BE2C (cell line): ENCODE results near the gene TESPA1.

ENCODE experiments used
- DNase-seq: peaks from one replicate; pipeline ENCODE4 v3.0.0-alpha.2; 2020
- H3K27me3 ChIP-seq: fragments of 250-450 bp; sonication (Bioruptor Pico); 2 replicates; pipeline ENCODE4 v1.5.1; 2020; ENCODE audit warnings: mild to moderate bottlenecking
- H3K36me3 ChIP-seq: fragments of 250-450 bp; sonication (Bioruptor Pico); 2 replicates; pipeline ENCODE4 v1.5.1; 2020; ENCODE audit warnings: mild to moderate bottlenecking
- H3K4me1 ChIP-seq: fragments of 250-450 bp; sonication (Bioruptor Pico); 2 replicates; pipeline ENCODE4 v1.5.1; 2020
- H3K4me3 ChIP-seq: 2 replicates; pipeline ENCODE4 v1.5.1; 2011; ENCODE audit warnings: low read depth, low read length
- H3K9me3 ChIP-seq: fragments of 250-450 bp; sonication (Bioruptor Pico); 2 replicates; pipeline ENCODE4 v1.5.1; 2020
- TF ChIP-seq, protein P1 (sequence below): IDR thresholded peaks from 2 replicates; pipeline ENCODE4 v1.5.1; 2012; ENCODE audit warnings: mild to moderate bottlenecking, low read depth, low read length

Gene TESPA1

DNA sequence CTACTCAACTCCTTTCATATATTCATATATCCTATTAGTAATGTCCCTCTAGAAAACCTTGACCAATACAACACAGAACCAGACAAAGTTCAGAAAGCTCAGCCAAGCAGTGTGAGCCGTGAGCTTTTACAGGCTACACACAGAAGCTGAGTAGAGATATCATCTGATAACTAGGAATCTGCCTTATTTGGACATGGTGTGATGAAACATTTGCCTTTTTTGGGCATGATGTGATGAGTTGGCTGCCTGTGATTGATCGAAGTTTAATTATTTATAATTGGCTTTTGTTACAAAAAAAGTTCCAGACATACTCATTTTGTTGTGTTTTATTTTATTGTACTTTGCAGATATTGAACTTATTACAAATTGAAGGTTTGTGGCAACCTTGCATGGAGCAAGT, 46.6 kb downstream of the TESPA1 start:
- no peak overlapping the region for H3K4me3 ChIP-seq
- peaks cover 16% of the 10 kb centered on the region for H3K27me3 ChIP-seq
- TF ChIP-seq, protein P1, sequence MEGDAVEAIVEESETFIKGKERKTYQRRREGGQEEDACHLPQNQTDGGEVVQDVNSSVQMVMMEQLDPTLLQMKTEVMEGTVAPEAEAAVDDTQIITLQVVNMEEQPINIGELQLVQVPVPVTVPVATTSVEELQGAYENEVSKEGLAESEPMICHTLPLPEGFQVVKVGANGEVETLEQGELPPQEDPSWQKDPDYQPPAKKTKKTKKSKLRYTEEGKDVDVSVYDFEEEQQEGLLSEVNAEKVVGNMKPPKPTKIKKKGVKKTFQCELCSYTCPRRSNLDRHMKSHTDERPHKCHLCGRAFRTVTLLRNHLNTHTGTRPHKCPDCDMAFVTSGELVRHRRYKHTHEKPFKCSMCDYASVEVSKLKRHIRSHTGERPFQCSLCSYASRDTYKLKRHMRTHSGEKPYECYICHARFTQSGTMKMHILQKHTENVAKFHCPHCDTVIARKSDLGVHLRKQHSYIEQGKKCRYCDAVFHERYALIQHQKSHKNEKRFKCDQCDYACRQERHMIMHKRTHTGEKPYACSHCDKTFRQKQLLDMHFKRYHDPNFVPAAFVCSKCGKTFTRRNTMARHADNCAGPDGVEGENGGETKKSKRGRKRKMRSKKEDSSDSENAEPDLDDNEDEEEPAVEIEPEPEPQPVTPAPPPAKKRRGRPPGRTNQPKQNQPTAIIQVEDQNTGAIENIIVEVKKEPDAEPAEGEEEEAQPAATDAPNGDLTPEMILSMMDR: no peak
- no peaks in the 10 kb centered on the region for H3K9me3 ChIP-seq
- no peaks in the 10 kb centered on the region for H3K4me1 ChIP-seq
- no peaks in the 10 kb centered on the region for H3K36me3 ChIP-seq
- DNase-seq: no peak

DNA sequence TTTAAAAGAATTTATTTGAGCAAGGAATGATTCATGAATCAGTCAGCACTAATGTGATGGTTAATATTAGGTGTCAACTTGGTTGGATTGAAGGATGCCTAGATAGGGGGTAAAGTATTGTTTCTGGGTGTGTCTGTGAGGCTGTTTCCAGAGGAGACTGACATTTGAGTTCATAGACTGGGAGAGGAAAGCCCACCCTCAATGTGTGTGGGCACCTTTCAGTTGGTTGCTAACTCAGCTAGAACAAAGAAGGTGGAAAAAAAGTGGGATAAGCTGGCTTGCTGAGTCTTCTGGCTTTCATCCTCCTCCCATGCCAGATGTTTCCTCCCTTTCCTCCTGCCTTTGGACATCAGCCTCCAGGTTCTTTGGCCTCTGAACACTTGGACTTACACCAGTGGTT, 47.2 kb downstream of the TESPA1 start:
- Histone ChIP-seq H3K36me3 (no peaks in the 10 kb centered on the region), H3K9me3 (no peaks in the 10 kb centered on the region), H3K4me1 (no peaks in the 10 kb centered on the region), H3K27me3 (peaks cover 16% of the 10 kb centered on the region), H3K4me3 (no peak overlapping the region)
- TF ChIP-seq, protein P1: no peak
- no peak for DNase-seq

DNA sequence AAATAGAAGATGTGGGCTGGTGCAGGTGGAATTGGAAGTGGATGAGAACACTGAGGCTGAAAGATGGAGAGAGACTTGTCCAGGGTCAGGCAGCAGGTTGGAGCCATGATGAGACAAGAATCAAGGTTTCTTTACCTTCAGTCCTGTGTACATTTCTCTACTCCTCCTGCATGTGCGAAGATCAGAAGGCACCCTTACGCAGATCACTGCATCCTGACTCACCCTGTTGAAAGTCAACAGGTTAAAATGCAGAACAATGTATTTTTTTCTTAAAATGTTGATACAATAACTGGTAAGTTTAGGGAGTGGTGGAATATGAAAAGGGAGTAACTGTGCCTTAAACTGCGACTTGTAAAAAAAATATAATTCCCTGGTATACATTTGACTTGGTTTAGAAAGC, 47.8 kb downstream of the TESPA1 start:
- no peak overlapping the region for H3K4me3 ChIP-seq
- no peaks in the 10 kb centered on the region for H3K4me1 ChIP-seq
- no peaks in the 10 kb centered on the region for H3K36me3 ChIP-seq
- no peak for DNase-seq
- no peaks in the 10 kb centered on the region for H3K9me3 ChIP-seq
- H3K27me3 ChIP-seq: peaks cover 14% of the 10 kb centered on the region
- TF ChIP-seq, protein P1: no peak

DNA sequence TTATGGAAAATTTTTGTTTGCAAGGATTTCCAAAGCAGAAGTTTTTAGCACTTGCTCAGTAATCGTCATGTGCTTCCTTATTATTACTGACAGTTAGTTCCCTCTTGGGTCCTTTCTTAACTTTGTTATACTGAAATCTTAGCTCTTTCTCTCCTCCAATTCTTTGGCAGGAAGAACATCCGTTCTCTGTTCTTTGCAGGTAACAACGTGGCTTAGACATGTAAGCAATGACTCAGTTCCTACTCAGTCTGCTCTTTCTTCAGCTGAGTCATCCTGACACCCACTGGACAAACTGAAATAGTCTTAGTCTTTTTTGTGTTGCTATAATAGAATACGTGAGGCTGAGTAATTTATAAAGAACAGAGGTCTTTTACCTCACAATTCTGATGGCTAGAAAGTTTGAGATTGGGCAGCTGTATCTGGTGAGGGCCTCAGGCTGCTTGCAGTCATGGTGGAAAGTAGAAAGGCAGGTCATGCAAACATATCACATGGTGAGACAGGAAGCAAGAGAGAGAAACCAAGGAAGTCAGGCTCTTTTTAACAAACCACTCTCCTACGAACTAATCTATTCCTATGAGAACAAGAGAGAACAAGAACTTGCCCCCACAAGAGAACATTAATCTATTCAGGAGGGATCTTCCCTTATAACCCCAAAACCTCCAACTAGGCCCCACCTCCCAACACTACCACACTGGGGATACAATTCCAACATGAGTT, 49.2 kb downstream of the TESPA1 start:
- Histone ChIP-seq H3K36me3 (no peaks in the 10 kb centered on the region), H3K4me1 (no peaks in the 10 kb centered on the region), H3K4me3 (no peak overlapping the region), H3K27me3 (peaks cover 13% of the 10 kb centered on the region; the same call in 1 of the 2 replicates), H3K9me3 (no peaks in the 10 kb centered on the region)
- TF ChIP-seq, protein P1: no peak
- no peak for DNase-seq

DNA sequence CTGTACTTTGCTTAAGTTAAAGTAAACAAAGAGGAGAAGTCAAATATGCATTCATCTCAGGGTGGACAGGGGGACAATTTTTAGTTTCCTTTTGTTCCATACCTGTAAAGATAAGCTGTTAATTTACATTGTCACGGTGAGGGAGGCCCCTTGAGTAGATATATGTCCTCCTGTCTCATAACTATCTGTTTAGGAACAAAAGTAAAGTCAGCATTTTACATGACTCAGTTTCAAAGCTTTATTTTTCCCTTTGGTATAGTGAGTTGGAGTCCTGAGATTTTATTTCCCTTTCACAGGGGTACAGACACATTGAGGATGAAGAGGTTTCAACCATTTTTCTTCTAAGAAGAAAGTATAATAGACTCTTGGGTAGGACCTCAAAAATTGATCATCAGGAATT, 50.1 kb downstream of the TESPA1 start:
- Histone ChIP-seq H3K4me1 (no peaks in the 10 kb centered on the region), H3K27me3 (peaks cover 10% of the 10 kb centered on the region; the same call in 1 of the 2 replicates), H3K4me3 (no peak overlapping the region), H3K9me3 (no peaks in the 10 kb centered on the region), H3K36me3 (no peaks in the 10 kb centered on the region)
- TF ChIP-seq, protein P1: no peak
- DNase-seq: no peak

DNA sequence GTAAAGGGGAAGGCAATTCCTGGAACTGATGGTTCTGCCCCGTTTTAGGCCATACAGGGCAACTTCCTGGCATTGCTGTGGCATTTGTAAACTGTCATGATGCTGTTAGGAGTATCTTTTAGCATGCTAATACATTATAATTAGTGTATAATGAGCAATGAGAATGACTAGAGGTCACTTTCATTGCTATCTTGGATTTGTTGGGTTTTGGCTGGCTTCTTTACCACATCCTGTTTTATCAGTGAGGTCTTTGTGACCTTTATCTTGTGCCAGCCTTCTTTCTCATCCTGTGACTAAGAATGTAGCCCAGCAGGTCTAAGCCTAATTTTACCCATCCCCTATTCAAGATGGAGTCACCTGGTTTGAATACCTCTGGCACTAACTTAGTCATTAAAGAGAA, 51.2 kb downstream of the TESPA1 start:
- no peak for DNase-seq
- no peak overlapping the region for H3K4me3 ChIP-seq
- no peaks in the 10 kb centered on the region for H3K4me1 ChIP-seq
- H3K27me3 ChIP-seq: peaks cover 3% of the 10 kb centered on the region; the same call in 1 of the 2 replicates
- TF ChIP-seq, protein P1: no peak
- H3K36me3 ChIP-seq: no peaks in the 10 kb centered on the region
- no peaks in the 10 kb centered on the region for H3K9me3 ChIP-seq
